ENCODE data around the gene ZNF331.

ZNF331 gene

GRCh38 chr19:53571339-53571738 is 33.4 kb downstream of the ZNF331 start:
- in situ Hi-C loops (cut with HindIII; ENCODE audit: low sequenced_read_pairs) = no loop called here
- DNase-seq (ENCODE audit: low read depth, low spot score) = no peak
- H3K4me3 ChIP-seq (ENCODE audit: low read depth, low read length) = no peak overlapping the region
- no peak for TF ChIP-seq CTCF (IDR thresholded peaks at IDR 0.05; ENCODE audit: low read depth, low read length)

- in situ Hi-C loops (cut with HindIII; ENCODE audit: low sequenced_read_pairs) = no loop called here
- TF ChIP-seq CTCF (IDR thresholded peaks at IDR 0.05; ENCODE audit: low read depth, low read length) = no peak
- no peak overlapping the region for H3K4me3 ChIP-seq (ENCODE audit: low read depth, low read length)
- DNase-seq (ENCODE audit: low read depth, low spot score) = no peak
Observed at GRCh38 chr19:53576941-53577653, 39.2 kb downstream of the ZNF331 start.

- in situ Hi-C loops (cut with HindIII; ENCODE audit: low sequenced_read_pairs) = no loop called here
- H3K4me3 ChIP-seq (ENCODE audit: low read depth, low read length) = no peak overlapping the region
- TF ChIP-seq CTCF (IDR thresholded peaks at IDR 0.05; ENCODE audit: low read depth, low read length) = no peak
- DNase-seq (ENCODE audit: low read depth, low spot score) = no peak
Observed at GRCh38 chr19:53577968-53578367, 40.0 kb downstream of the ZNF331 start.

- H3K4me3 ChIP-seq (ENCODE audit: low read depth, low read length) = no peak overlapping the region
- no peak for DNase-seq (ENCODE audit: low read depth, low spot score)
- in situ Hi-C loops (cut with HindIII; ENCODE audit: low sequenced_read_pairs) = no loop called here
- TF ChIP-seq CTCF (IDR thresholded peaks at IDR 0.05; ENCODE audit: low read depth, low read length) = no peak
Observed at GRCh38 chr19:53579518-53579917, 41.6 kb downstream of the ZNF331 start.

GRCh38 chr19:53580871-53581835 is 43.2 kb downstream of the ZNF331 start:
- H3K4me3 ChIP-seq (ENCODE audit: low read depth, low read length) = no peak overlapping the region
- no peak for TF ChIP-seq CTCF (IDR thresholded peaks at IDR 0.05; ENCODE audit: low read depth, low read length)
- in situ Hi-C loops (cut with HindIII; ENCODE audit: low sequenced_read_pairs) = no loop called here
- DNase-seq (ENCODE audit: low read depth, low spot score) = no peak

- DNase-seq (ENCODE audit: low read depth, low spot score) = no peak
- no peak overlapping the region for H3K4me3 ChIP-seq (ENCODE audit: low read depth, low read length)
- no peak for TF ChIP-seq CTCF (IDR thresholded peaks at IDR 0.05; ENCODE audit: low read depth, low read length)
- in situ Hi-C loops (cut with HindIII; ENCODE audit: low sequenced_read_pairs) = no loop called here
Observed at GRCh38 chr19:53581871-53582279, 43.9 kb downstream of the ZNF331 start.
